Measurements from ENCODE around the gene SRRM2.
A peak's percentile ranks its signal among the peaks of the same experiment; 100 is the strongest.

The SRRM2 gene

GRCh38 chr16:2777903-2778629 is 25.6 kb downstream of the SRRM2 start:
- peak; percentile 20 for DNase-seq

- DNase-seq: no peak
Measured at GRCh38 chr16:2778630-2778958, 26.2 kb downstream of the SRRM2 start.

GRCh38 chr16:2779151-2779920 is 26.9 kb downstream of the SRRM2 start:
- DNase-seq: no peak

GRCh38 chr16:2779978-2780898 is 27.8 kb downstream of the SRRM2 start:
- no peak for DNase-seq

- DNase-seq: no peak
Measured at GRCh38 chr16:2782583-2783351, 30.3 kb downstream of the SRRM2 start.

GRCh38 chr16:2783581-2784357 is 31.3 kb downstream of the SRRM2 start:
- no peak for DNase-seq

GRCh38 chr16:2784358-2785100 is 32.1 kb downstream of the SRRM2 start:
- no peak for DNase-seq

- DNase-seq: no peak
Measured at GRCh38 chr16:2785101-2785991, 32.9 kb downstream of the SRRM2 start.

GRCh38 chr16:2786061-2786825 is 33.8 kb downstream of the SRRM2 start:
- no peak for DNase-seq

- no peak for DNase-seq
Measured at GRCh38 chr16:2786826-2787151, 34.4 kb downstream of the SRRM2 start.

GRCh38 chr16:2787406-2787805 is 35.0 kb downstream of the SRRM2 start, which contains the start of gene PRSS33:
TSS of gene PRSS33 (minus strand) at chr16:2787560. CDS start at chr16:2786547, 1,013 bp downstream.
- no peak for DNase-seq

- no peak for DNase-seq
Measured at GRCh38 chr16:2787961-2788360, 35.5 kb downstream of the SRRM2 start.

GRCh38 chr16:2790631-2791030 is 38.2 kb downstream of the SRRM2 start:
- no peak for DNase-seq

- no peak for DNase-seq
Measured at GRCh38 chr16:2791174-2791573, 38.7 kb downstream of the SRRM2 start.

GRCh38 chr16:2792940-2793339 is 40.5 kb downstream of the SRRM2 start:
- no peak for DNase-seq

GRCh38 chr16:2795395-2796143 is 43.1 kb downstream of the SRRM2 start:
- no peak for DNase-seq

GRCh38 chr16:2798723-2799204 is 46.3 kb downstream of the SRRM2 start:
- DNase-seq: no peak
